Measurements from ENCODE around the gene NUP93.

DNA sequence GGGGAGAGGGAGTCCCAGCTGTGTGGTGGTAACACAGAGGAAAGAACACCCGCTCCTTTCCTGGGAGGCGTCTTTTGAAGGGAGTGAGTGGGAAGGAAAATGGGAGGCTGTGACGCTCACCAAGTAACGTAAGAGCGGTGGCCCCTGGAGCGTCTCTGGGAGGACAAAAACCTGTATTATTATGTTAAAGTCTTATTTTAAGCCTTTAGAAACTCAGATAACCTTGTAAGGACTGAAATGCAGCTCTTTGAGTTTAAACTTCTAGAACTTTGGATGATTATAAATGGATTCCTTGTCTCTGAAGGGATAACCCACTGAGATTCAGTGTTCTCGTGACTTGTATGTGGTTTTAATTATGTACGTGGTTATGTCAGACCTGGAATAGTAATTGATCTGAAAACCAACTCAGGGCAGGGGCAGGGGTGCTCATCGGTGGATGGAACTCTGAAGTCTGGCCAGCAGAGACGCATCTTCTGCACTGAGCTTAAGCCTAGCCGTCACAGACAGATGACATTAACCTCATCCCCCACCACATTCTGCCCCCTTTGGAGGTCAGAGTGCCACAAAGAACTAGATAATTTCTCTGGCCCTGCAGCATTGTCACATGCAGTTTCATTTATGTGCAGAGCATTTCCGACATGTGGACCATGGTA is 93.3 kb downstream of the NUP93 start:
- TF ChIP-seq SIN3A (IDR thresholded peaks at IDR 0.05; ENCODE audit: borderline replicate concordance, insufficient read depth, low read length) (no peak), POLR2AphosphoS5 (IDR thresholded peaks at IDR 0.05; ENCODE audit: low read depth, low read length) (no peak), TAF1 (IDR thresholded peaks at IDR 0.05; ENCODE audit: borderline replicate concordance, insufficient read depth, low read length) (no peak)

Data from PFSK-1 (cell line).